GM18861 (cell line): ENCODE results near the gene BMP2K.

Source experiments
- ATAC-seq: cut with Tn5 transposase; IDR thresholded peaks from one replicate; pipeline ENCODE4 v1.9.1; 2021; ENCODE audit not compliant: unreplicated experiment

Gene BMP2K

GRCh38 chr4:78923464-78924312, 147.5 kb downstream of the BMP2K start:
- peak; percentile 66 for ATAC-seq

GRCh38 chr4:78926826-78927225, 150.7 kb downstream of the BMP2K start:
- no peak for ATAC-seq

GRCh38 chr4:78928835-78929234, 152.7 kb downstream of the BMP2K start:
- no peak for ATAC-seq

- ATAC-seq, result no peak
Observed at GRCh38 chr4:78930016-78930629, 154.0 kb downstream of the BMP2K start.

GRCh38 chr4:78936989-78937388, 160.8 kb downstream of the BMP2K start:
- no peak for ATAC-seq

GRCh38 chr4:78937837-78938236, 161.7 kb downstream of the BMP2K start:
- no peak for ATAC-seq

- ATAC-seq, result no peak
Observed at GRCh38 chr4:78938474-78938867, 162.3 kb downstream of the BMP2K start.

GRCh38 chr4:78938868-78939666, 162.9 kb downstream of the BMP2K start, which contains the start of gene PAQR3:
Gene PAQR3, minus strand, starts transcription at chr4:78939438. Its CDS starts 214 bp downstream, at chr4:78939224.
- peak; percentile 93 for ATAC-seq

GRCh38 chr4:78939667-78940008, 163.5 kb downstream of the BMP2K start:
- peak; percentile 7 for ATAC-seq

GRCh38 chr4:78940752-78941151, 164.6 kb downstream of the BMP2K start:
- no peak for ATAC-seq

- ATAC-seq, result no peak
Observed at GRCh38 chr4:78944381-78944780, 168.2 kb downstream of the BMP2K start.

GRCh38 chr4:78945651-78946179, 169.6 kb downstream of the BMP2K start:
- ATAC-seq, result no peak

GRCh38 chr4:78949735-78950134, 173.6 kb downstream of the BMP2K start:
- no peak for ATAC-seq

GRCh38 chr4:78951862-78952472, 175.8 kb downstream of the BMP2K start:
- peak; percentile 66 for ATAC-seq

GRCh38 chr4:78953231-78953630, 177.1 kb downstream of the BMP2K start:
- ATAC-seq, result no peak

- no peak for ATAC-seq
Observed at GRCh38 chr4:78953769-78954666, 177.9 kb downstream of the BMP2K start.

GRCh38 chr4:78956975-78957374, 180.8 kb downstream of the BMP2K start:
- ATAC-seq, result no peak

GRCh38 chr4:78960926-78961325, 184.8 kb downstream of the BMP2K start:
- no peak for ATAC-seq
